Measurements from ENCODE around the gene EML2.

DNA sequence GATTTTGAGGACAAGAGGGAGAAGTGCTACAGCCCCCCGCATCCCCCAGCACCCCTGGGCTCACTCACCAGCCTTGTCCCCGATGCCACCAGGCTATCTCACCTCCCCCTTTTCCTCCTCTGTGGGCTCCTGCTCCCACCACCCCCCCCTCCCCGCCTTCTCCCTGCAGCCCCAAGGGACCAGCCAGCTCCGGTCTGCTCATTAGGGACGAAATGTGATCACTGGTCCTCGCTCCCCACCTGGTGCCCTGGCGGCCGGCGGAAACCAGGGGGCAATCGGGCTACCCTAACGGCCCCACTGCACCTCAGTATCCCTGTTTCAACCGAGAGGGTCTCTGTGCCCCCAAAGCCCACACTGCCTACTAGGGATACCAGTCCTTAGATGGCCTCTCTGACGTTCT lies 39.9 kb downstream of the EML2 start:
- TF ChIP-seq, protein P1, sequence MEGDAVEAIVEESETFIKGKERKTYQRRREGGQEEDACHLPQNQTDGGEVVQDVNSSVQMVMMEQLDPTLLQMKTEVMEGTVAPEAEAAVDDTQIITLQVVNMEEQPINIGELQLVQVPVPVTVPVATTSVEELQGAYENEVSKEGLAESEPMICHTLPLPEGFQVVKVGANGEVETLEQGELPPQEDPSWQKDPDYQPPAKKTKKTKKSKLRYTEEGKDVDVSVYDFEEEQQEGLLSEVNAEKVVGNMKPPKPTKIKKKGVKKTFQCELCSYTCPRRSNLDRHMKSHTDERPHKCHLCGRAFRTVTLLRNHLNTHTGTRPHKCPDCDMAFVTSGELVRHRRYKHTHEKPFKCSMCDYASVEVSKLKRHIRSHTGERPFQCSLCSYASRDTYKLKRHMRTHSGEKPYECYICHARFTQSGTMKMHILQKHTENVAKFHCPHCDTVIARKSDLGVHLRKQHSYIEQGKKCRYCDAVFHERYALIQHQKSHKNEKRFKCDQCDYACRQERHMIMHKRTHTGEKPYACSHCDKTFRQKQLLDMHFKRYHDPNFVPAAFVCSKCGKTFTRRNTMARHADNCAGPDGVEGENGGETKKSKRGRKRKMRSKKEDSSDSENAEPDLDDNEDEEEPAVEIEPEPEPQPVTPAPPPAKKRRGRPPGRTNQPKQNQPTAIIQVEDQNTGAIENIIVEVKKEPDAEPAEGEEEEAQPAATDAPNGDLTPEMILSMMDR (IDR thresholded peaks at IDR 0.05; ENCODE audit: borderline replicate concordance, extremely low read depth, low read length, poor library complexity, severe bottlenecking): no peak
- TF ChIP-seq EZH2 (IDR thresholded peaks at IDR 0.05; ENCODE audit: borderline replicate concordance, low read depth, low read length, severe bottlenecking): no peak
